Endodermal cell (in vitro differentiated cells): Measurements from ENCODE around the gene RSF1. TPM values are rescaled to one million over a fixed set of nuclear protein-coding genes. Genes with fewer than 3 reads are reported as not detected.

Experiments
- DNase-seq: peaks from one replicate; pipeline ENCODE4 v3.0.0-alpha.2; 2017
- H3K27ac ChIP-seq: 2 replicates; pipeline ENCODE4 v1.5.1; 2013; ENCODE audit warnings: mild to moderate bottlenecking, low read depth, low read length, moderate library complexity
- H3K27me3 ChIP-seq: 2 replicates; pipeline ENCODE4 v1.6.1; 2013; ENCODE audit warnings: mild to moderate bottlenecking, low read length, moderate library complexity; ENCODE audit not compliant: insufficient read depth, control insufficient read depth, poor library complexity, severe bottlenecking
- H3K36me3 ChIP-seq: 2 replicates; pipeline ENCODE4 v1.7.0; 2013; ENCODE audit warnings: mild to moderate bottlenecking, low read length, moderate library complexity; ENCODE audit not compliant: control insufficient read depth, insufficient read depth
- H3K4me1 ChIP-seq: one replicate; pipeline ENCODE4 v1.7.0; 2013; ENCODE audit warnings: low read length; ENCODE audit not compliant: control insufficient read depth, insufficient read depth
- H3K4me3 ChIP-seq: 2 replicates; pipeline ENCODE4 v1.5.1; 2013; ENCODE audit warnings: mild to moderate bottlenecking, low read length, moderate library complexity
- H3K9ac ChIP-seq: 2 replicates; pipeline ENCODE4 v1.6.1; 2013; ENCODE audit warnings: mild to moderate bottlenecking, low read length, moderate library complexity; ENCODE audit not compliant: poor library complexity, severe bottlenecking; ENCODE audit errors: extremely low read depth
- H3K9me3 ChIP-seq: 2 replicates; pipeline ENCODE4 v1.6.1; 2013; ENCODE audit warnings: mild to moderate bottlenecking, low read length, moderate library complexity; ENCODE audit not compliant: control insufficient read depth
- H3K27ac Mint-ChIP-seq: 2 replicates; pipeline ENCODE4 v1.8.0; 2020; ENCODE audit warnings: mixed read lengths
- H3K27me3 Mint-ChIP-seq: 2 replicates; pipeline ENCODE4 v1.8.0; 2021; ENCODE audit warnings: mild to moderate bottlenecking, mixed read lengths; ENCODE audit not compliant: insufficient read depth
- H3K36me3 Mint-ChIP-seq: 2 replicates; pipeline ENCODE4 v1.8.0; 2020; ENCODE audit warnings: low read depth, mixed read lengths
- H3K4me1 Mint-ChIP-seq: 2 replicates; pipeline ENCODE4 v1.8.0; 2020; ENCODE audit warnings: mixed read lengths
- H3K4me3 Mint-ChIP-seq: 2 replicates; pipeline ENCODE4 v1.8.0; 2020; ENCODE audit warnings: mild to moderate bottlenecking, moderate library complexity, mixed read lengths
- H3K9me3 Mint-ChIP-seq: 2 replicates; pipeline ENCODE4 v1.8.0; 2020; ENCODE audit warnings: mild to moderate bottlenecking, mixed read lengths
- WGBS, 2 experiments: methylation state at CpG; one replicate each; pipeline versions ENCODE4 v1.1.5 to v1.1.7; 2013; ENCODE audit warnings: missing lambda C conversion rate in 2 of 2, mixed read lengths in 1 of 2; ENCODE audit not compliant: insufficient coverage in 1 of 2, insufficient read length in 1 of 2; 5-methylcytosine and 5-hydroxymethylcytosine counted together
- total RNA-seq, 2 donors: library from RNA; stranded (reverse); fragmentation: NEBNext Ultra II Directional in 1 of 2; extraction: Animal tissue kit (Norgen Biotek cat#: 25700) in 1 of 2; gene quantifications; 2 replicates in 1 of 2; 3 replicates in 1 of 2; pipeline ENCODE4 v1.2.1, GENCODE V29; 2021
- TF ChIP-seq, protein P1 (sequence below): fragments of 200-600 bp; sonication (generic); conservative IDR thresholded peaks from 2 replicates; pipeline ENCODE4 v1.5.0; 2021; ENCODE audit warnings: antibody characterized with exemption, mild to moderate bottlenecking

The RSF1 gene
- total RNA-seq, 2 donors from 2014 or later: 69.3 to 71.0 TPM

DNA sequence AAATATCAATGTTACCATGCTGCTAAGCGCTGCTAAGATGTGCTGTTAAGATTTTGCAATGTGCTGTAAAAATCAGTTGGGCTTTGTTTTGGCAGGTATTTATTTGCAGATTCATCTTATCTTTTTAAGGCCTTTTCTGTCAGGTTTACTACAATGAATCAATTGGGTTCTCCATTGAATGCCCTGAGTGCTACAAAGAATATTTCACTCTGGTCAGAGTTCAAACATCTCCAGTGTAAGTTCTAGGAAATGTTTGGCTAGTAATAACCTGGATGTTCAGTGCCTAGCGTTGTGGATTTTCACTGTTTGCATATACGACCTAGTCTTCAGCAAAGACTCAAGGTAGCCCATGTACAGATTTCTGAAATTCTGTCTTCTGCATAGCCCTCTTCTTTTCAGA, 36.0 kb downstream of the RSF1 start:
- no peak overlapping the region for H3K27ac ChIP-seq
- H3K9me3 ChIP-seq: no peaks in the 10 kb centered on the region
- no peaks in the 10 kb centered on the region for H3K27me3 ChIP-seq
- no peaks in the 10 kb centered on the region for H3K9me3 Mint-ChIP-seq
- TF ChIP-seq, protein P1, sequence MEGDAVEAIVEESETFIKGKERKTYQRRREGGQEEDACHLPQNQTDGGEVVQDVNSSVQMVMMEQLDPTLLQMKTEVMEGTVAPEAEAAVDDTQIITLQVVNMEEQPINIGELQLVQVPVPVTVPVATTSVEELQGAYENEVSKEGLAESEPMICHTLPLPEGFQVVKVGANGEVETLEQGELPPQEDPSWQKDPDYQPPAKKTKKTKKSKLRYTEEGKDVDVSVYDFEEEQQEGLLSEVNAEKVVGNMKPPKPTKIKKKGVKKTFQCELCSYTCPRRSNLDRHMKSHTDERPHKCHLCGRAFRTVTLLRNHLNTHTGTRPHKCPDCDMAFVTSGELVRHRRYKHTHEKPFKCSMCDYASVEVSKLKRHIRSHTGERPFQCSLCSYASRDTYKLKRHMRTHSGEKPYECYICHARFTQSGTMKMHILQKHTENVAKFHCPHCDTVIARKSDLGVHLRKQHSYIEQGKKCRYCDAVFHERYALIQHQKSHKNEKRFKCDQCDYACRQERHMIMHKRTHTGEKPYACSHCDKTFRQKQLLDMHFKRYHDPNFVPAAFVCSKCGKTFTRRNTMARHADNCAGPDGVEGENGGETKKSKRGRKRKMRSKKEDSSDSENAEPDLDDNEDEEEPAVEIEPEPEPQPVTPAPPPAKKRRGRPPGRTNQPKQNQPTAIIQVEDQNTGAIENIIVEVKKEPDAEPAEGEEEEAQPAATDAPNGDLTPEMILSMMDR: no peak
- H3K27me3 Mint-ChIP-seq: no peaks in the 10 kb centered on the region
- no peak for DNase-seq
- peaks cover 22% of the 10 kb centered on the region for H3K4me1 Mint-ChIP-seq
- no peaks in the 10 kb centered on the region for H3K36me3 ChIP-seq
- H3K36me3 Mint-ChIP-seq: peaks cover 13% of the 10 kb centered on the region
- WGBS, 2 experiments: 83 to 87% methylated on average over 3 of the region's 3 CpGs
- no peak overlapping the region for H3K4me3 ChIP-seq
- H3K27ac Mint-ChIP-seq: no peak overlapping the region
- no peak overlapping the region for H3K4me3 Mint-ChIP-seq
- H3K9ac ChIP-seq: no peak overlapping the region
- H3K4me1 ChIP-seq: peaks cover 11% of the 10 kb centered on the region

DNA sequence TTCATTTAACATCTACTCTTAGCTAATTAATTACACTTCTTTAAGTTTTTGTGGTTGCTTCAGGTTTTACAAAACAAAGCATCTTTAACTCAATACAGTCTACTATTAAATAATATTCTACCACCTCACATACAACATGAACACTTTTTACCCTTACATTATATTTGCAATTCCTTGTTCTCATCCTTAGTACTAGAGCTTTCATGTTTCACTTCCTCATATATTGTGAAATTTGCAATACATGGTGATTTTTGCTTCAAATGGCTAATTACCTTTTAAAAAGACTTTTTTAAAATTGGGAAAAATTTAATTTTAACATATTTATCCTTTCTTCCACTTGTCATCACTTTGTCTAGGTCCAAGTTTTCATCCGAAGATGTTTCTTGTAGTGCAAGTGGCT, 37.5 kb downstream of the RSF1 start:
- H3K9ac ChIP-seq: no peak overlapping the region
- 89% methylated on average over 1 of the region's 1 CpG; no CpG with 5 or more reads in 1 of the 2 experiments for WGBS, 2 experiments
- TF ChIP-seq, protein P1: no peak
- no peaks in the 10 kb centered on the region for H3K9me3 Mint-ChIP-seq
- peaks cover 7% of the 10 kb centered on the region for H3K4me1 ChIP-seq
- no peaks in the 10 kb centered on the region for H3K27me3 Mint-ChIP-seq
- H3K27me3 ChIP-seq: no peaks in the 10 kb centered on the region
- H3K9me3 ChIP-seq: no peaks in the 10 kb centered on the region
- H3K4me1 Mint-ChIP-seq: peaks cover 13% of the 10 kb centered on the region
- DNase-seq: no peak
- H3K27ac ChIP-seq: no peak overlapping the region
- peaks cover 10% of the 10 kb centered on the region for H3K36me3 Mint-ChIP-seq
- no peaks in the 10 kb centered on the region for H3K36me3 ChIP-seq
- no peak overlapping the region for H3K4me3 ChIP-seq
- no peak overlapping the region for H3K4me3 Mint-ChIP-seq
- no peak overlapping the region for H3K27ac Mint-ChIP-seq

- Mint-ChIP-seq H3K4me1 (peaks cover 6% of the 10 kb centered on the region), H3K4me3 (no peak overlapping the region), H3K36me3 (peaks cover 10% of the 10 kb centered on the region), H3K9me3 (no peaks in the 10 kb centered on the region), H3K27ac (no peak overlapping the region), H3K27me3 (no peaks in the 10 kb centered on the region)
- DNase-seq: no peak
- Histone ChIP-seq H3K4me1 (peaks cover 6% of the 10 kb centered on the region), H3K27ac (no peak overlapping the region), H3K27me3 (no peaks in the 10 kb centered on the region), H3K4me3 (no peak overlapping the region), H3K36me3 (peaks cover 6% of the 10 kb centered on the region), H3K9ac (no peak overlapping the region), H3K9me3 (no peaks in the 10 kb centered on the region)
- TF ChIP-seq, protein P1: no peak
Observed at GRCh38 chr11:77779935-77780334, 40.6 kb downstream of the RSF1 start.
